GM12864 (cell line): ENCODE measurements around the gene UBE2M.

Experiments
- DNase-seq: peaks from one replicate; pipeline ENCODE4 v3.0.0-alpha.2; 2011; ENCODE audit warnings: low read depth
- H3K4me3 ChIP-seq: 2 replicates; pipeline ENCODE4 v1.5.1; 2011; ENCODE audit warnings: mild to moderate bottlenecking, low read depth, low read length, control low read depth
- TF ChIP-seq, protein P1 (sequence below): IDR thresholded peaks from 2 replicates; pipeline ENCODE4 v1.5.1; 2011; ENCODE audit warnings: low read depth, mild to moderate bottlenecking, moderate library complexity, low read length, control low read depth, inconsistent platforms; ENCODE audit errors: missing control alignments

Gene UBE2M

DNA sequence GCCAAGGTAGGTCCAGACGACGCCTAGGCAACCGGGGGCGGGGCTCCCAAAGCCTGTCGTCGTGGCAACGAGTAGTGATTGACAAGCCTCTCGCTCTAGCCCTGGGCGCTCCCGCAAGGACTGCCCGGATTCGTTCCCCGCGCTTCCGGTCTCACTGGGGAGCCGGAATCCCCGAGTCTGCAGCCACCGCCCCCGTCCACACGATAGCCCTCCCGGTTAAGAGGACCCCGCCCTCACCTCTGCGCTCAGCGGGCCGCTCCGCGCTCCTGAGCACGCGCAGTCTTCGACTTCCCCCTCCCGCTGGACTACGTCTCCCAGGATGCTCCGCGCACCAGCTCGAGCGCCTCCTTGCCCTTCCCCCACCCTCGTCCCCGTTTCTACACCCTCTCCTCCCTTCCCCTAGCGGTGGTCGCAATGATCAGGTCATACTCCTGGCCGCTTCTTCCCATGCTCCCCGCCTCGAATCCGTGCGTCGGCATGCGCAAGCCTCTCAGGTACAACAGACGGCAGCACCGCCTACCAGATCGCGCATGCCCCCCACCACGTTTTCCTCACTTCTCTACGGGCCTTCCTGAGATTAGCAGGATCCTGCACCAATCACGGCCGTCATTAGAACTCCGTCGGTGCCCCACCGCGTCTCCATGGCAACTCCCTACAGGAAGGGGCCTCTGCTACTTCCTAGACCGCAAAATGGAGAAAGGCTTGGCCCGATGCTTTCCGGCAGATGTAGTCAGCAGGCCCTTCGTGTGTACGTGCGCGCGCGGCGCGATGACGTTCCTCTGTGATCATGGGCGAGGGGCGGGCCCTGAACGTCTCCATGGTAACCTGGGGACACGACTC is 14.6 kb upstream of the UBE2M start, which contains the start of gene MZF1:
MZF1 (minus strand) TSS at position 518 of the 840 bp plus-strand sequence. CDS start 1,946 bp downstream, outside the sequence.
- H3K4me3 ChIP-seq, result peak within 1 kb of the TSS; percentile 59
- peak; percentile 100 for DNase-seq
- TF ChIP-seq, protein P1, sequence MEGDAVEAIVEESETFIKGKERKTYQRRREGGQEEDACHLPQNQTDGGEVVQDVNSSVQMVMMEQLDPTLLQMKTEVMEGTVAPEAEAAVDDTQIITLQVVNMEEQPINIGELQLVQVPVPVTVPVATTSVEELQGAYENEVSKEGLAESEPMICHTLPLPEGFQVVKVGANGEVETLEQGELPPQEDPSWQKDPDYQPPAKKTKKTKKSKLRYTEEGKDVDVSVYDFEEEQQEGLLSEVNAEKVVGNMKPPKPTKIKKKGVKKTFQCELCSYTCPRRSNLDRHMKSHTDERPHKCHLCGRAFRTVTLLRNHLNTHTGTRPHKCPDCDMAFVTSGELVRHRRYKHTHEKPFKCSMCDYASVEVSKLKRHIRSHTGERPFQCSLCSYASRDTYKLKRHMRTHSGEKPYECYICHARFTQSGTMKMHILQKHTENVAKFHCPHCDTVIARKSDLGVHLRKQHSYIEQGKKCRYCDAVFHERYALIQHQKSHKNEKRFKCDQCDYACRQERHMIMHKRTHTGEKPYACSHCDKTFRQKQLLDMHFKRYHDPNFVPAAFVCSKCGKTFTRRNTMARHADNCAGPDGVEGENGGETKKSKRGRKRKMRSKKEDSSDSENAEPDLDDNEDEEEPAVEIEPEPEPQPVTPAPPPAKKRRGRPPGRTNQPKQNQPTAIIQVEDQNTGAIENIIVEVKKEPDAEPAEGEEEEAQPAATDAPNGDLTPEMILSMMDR, result peak; percentile 3

GRCh38 chr19:58572026-58572817 is 13.8 kb upstream of the UBE2M start:
- TF ChIP-seq, protein P1, result no peak
- DNase-seq, result no peak
- peak overlapping the region; percentile 59 for H3K4me3 ChIP-seq

- no peak for DNase-seq
- TF ChIP-seq, protein P1, result no peak
- H3K4me3 ChIP-seq, result no peak overlapping the region
These were observed 13.2 kb upstream of the UBE2M start for GRCh38 chr19:58571575-58571947.

GRCh38 chr19:58570770-58571574 is 12.6 kb upstream of the UBE2M start:
- TF ChIP-seq, protein P1, result no peak
- no peak overlapping the region for H3K4me3 ChIP-seq

GRCh38 chr19:58569943-58570670 is 11.7 kb upstream of the UBE2M start:
- TF ChIP-seq, protein P1, result no peak
- H3K4me3 ChIP-seq, result no peak overlapping the region
- DNase-seq, result no peak

More at GRCh38 chr19:58570770-58571574, 12.6 kb upstream of the UBE2M start:
- no peak for DNase-seq
